Erythroblast (primary cell): ENCODE measurements around the gene ZACN.
"Not testable (repeated sequence)": the region's sequence is repeated elsewhere in the genome, so short reads cannot be mapped to it uniquely, and the experiment has no call there.

Experiments used
- GATA1 ChIP-seq: IDR thresholded peaks from 2 replicates; pipeline ENCODE4 v1.6.1; 2011; ENCODE audit warnings: low read depth, mild to moderate bottlenecking, control low read depth, low read length, moderate library complexity
- POLR2A ChIP-seq: IDR thresholded peaks from 2 replicates; pipeline ENCODE4 v1.6.1; 2011; ENCODE audit warnings: mild to moderate bottlenecking, low read length

GRCh38 chr17:76078370-76078769 lies 612 bp upstream of the ZACN start:
- not testable (repeated sequence) for TF ChIP-seq POLR2A, GATA1
